Stimulated activated CD4-positive, alpha-beta T cell treated with anti-CD3 and anti-CD28 coated beads, Interleukin-4, amount 100 ng/mL, for 1 hour (primary cell): Measurements from ENCODE around the gene ADPGK.
"Not testable (repeated sequence)": the region's sequence is repeated elsewhere in the genome, so short reads cannot be mapped to it uniquely, and the experiment has no call there.

Experiments used
- DNase-seq: peaks from one replicate; pipeline ENCODE4 v3.0.0-alpha.2; 2020

ADPGK gene

GRCh38 chr15:72783640-72784455, at the start of gene ADPGK:
TSS of gene ADPGK (minus strand) at chr15:72783758. CDS start at chr15:72783691, 67 bp downstream.
- peak; percentile 93 for DNase-seq

GRCh38 chr15:72827226-72827625, 43.7 kb upstream of the ADPGK start:
- DNase-seq = no peak

GRCh38 chr15:72826611-72827010, 43.1 kb upstream of the ADPGK start:
- no peak for DNase-seq

- no peak for DNase-seq
These were observed 42.3 kb upstream of the ADPGK start for GRCh38 chr15:72825829-72826228.

- DNase-seq = no peak
These were observed 41.2 kb upstream of the ADPGK start for GRCh38 chr15:72824781-72825180.

- DNase-seq = no peak
These were observed 40.6 kb upstream of the ADPGK start for GRCh38 chr15:72824112-72824511.

- DNase-seq = no peak
These were observed 36.7 kb upstream of the ADPGK start for GRCh38 chr15:72820278-72820677.

- no peak for DNase-seq
These were observed 35.1 kb upstream of the ADPGK start for GRCh38 chr15:72818632-72819031.

GRCh38 chr15:72813345-72814004, 29.9 kb upstream of the ADPGK start:
- DNase-seq = no peak

GRCh38 chr15:72809329-72809728, 25.8 kb upstream of the ADPGK start:
- DNase-seq = no peak

GRCh38 chr15:72807346-72807745, 23.8 kb upstream of the ADPGK start:
- not testable (repeated sequence) for DNase-seq

GRCh38 chr15:72803006-72803405, 19.4 kb upstream of the ADPGK start:
- DNase-seq = no peak

GRCh38 chr15:72801590-72802325, 18.2 kb upstream of the ADPGK start:
- no peak for DNase-seq

- no peak for DNase-seq
These were observed 17.4 kb upstream of the ADPGK start for GRCh38 chr15:72800833-72801481.

GRCh38 chr15:72797834-72798233, 14.3 kb upstream of the ADPGK start:
- no peak for DNase-seq

GRCh38 chr15:72797338-72797689, 13.8 kb upstream of the ADPGK start:
- no peak for DNase-seq

- DNase-seq = peak; percentile 38
These were observed 13.2 kb upstream of the ADPGK start for GRCh38 chr15:72796515-72797337.

- no peak for DNase-seq
These were observed 12.6 kb upstream of the ADPGK start for GRCh38 chr15:72796210-72796514.

- no peak for DNase-seq
These were observed 10.5 kb upstream of the ADPGK start for GRCh38 chr15:72793766-72794660.

GRCh38 chr15:72792431-72792830, 8.9 kb upstream of the ADPGK start:
- DNase-seq = no peak

- no peak for DNase-seq
These were observed 6.8 kb upstream of the ADPGK start for GRCh38 chr15:72790302-72790910.
